Hindlimb muscle (tissue), 1 donor: ENCODE data around the gene ARHGAP19. TPM values are rescaled to one million over a fixed set of nuclear protein-coding genes. Genes with fewer than 3 reads are reported as not detected.
"Not testable (repeated sequence)": the region's sequence is repeated elsewhere in the genome, so short reads cannot be mapped to it uniquely, and the experiment has no call there.

Experiments used
- DNase-seq: peaks from one replicate; pipeline ENCODE4 v3.0.0-alpha.2; 2013
- polyA plus RNA-seq: library from polyadenylated mRNA; unstranded; fragments of 120-200 nt; gene quantifications from one replicate; pipeline ENCODE4 v1.2.1, GENCODE V29; 2013; ENCODE audit not compliant: insufficient read length

ARHGAP19 gene
- polyA plus RNA-seq, 1 donor = 11.5 TPM

DNA sequence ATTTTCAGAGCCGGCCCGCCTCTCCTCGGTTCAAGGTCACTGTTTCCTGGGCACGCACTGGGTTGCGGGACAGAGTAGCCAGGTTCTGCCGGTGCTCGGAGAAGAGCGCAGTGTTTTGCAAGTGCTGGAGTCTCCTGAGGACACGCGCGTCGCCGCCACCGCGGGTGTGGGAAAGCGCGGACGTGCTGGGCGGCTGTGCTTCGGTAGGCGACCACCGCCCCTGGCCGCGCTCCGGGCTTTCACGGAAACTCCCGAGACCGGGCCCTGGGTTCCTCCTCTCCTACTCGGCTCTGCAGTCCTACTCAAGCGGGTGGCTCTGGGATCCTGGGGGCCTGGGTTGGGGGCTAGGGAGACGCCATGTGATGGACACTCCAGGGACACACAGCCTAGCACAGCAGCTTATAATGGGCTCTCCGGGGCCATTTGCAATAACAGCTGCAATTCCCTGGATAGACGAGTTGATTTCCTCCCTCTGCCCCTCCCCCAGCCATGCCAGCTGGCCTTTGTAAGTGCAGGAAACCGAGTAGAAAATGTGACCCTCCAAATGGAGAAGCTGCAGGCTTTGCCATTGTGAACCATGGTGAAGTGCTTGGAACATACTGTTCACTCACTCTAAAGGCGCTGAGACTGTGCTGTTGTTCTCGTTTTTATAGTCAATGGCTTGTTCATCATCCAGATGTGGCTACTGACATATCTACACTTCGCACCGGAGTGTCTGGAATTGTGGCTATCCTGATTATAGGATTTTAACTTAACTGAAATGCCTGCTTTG, 28.8 kb upstream of the ARHGAP19 start:
- DNase-seq = no peak

DNA sequence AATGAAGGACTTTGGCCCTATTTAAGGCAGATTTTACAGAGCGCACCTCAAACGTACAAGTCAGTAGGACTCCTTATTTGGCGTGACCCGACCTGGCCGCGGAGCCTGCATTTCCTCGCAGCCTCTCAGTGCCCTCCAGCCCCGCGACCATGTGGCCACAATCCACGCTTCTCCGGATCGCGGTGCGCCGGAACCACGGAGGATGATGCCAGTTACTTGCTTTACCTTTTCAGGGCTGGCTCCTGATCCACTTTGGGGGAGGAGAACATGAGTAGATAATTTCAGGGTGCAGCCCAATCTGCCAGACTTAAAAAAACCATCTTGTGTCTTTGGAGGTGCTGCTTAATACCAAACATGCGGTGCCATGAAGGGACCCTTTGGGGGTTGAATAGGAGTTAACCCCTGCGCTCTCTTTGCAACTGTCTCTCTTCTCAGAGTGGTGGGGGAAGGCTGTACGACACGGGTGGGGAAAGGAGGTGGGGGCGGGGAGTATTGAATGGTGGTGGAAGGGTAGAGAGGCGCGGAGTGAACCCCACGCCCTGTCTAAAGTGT, 28.1 kb upstream of the ARHGAP19 start:
- DNase-seq = no peak

DNA sequence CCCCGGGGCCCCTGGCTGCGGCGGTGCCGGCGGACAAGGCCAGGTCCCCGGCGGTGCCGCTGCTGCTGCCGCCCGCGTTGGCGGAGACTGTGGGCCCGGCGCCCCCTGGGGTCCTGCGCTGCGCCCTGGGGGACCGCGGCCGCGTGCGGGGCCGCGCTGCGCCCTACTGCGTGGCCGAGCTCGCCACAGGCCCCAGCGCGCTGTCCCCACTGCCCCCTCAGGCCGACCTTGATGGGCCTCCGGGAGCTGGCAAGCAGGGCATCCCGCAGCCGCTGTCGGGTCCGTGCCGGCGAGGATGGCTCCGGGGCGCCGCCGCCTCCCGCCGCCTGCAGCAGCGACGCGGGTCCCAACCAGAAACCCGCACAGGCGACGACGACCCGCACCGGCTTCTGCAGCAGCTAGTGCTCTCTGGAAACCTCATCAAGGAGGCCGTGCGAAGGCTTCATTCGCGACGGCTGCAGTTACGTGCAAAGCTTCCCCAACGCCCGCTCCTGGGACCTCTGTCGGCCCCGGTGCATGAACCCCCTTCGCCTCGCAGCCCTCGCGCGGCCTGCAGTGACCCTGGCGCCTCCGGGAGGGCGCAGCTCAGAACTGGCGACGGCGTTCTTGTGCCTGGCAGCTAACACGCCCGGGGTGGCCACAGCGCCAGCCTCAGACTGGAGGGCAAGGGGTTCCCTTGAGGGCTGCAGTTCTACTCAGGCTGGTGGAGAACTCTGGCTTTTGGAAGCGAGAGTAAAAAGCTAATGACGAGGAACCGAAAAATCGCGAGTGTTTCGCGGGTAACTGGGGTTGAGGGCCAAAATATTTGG, 27.4 kb upstream of the ARHGAP19 start:
- no peak for DNase-seq

DNA sequence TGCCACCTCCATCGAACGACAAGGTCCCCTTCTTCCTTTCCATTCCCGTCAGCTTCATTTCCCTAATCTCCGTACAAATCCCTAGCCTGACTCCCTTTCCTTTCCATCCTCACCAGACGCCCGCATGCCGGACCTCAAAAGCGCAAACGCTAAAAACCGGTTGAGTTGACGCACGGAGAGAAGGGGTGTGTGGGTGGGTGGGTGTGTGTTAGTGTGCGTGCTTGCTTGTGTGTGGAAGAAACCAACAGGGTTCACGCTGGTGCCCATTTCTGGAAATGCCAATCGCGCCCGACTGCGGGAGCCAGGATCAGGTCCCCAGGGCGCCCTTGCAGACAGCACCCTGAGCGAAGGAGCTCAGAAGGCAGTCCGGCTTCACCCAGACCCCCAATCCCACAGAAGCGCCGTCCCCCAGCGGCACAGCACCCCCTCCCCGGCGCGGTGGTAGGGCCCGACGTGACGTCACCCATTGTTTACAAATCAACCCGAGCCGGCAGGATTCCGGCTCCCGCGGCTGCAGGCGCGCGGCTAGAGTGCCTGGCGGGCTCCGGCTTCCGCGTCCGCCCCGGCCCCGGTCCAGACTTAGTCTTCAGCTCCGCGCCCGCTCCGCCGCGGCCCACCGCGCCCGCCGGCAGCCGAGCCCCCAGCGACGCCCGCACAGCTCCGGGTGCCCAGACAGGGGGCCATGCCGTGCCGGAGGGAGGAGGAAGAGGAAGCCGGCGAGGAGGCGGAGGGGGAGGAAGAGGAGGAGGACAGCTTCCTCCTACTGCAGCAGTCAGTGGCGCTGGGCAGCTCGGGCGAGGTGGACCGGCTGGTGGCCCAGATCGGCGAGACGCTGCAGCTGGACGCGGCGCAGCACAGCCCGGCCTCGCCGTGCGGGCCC, 26.6 kb upstream of the ARHGAP19 start, which contains the start of gene FRAT1:
Gene FRAT1, plus strand, starts transcription at position 500 of the 880 bp plus-strand sequence. Its CDS starts 183 bp downstream, at position 683.
- peak; percentile 90 for DNase-seq

DNA sequence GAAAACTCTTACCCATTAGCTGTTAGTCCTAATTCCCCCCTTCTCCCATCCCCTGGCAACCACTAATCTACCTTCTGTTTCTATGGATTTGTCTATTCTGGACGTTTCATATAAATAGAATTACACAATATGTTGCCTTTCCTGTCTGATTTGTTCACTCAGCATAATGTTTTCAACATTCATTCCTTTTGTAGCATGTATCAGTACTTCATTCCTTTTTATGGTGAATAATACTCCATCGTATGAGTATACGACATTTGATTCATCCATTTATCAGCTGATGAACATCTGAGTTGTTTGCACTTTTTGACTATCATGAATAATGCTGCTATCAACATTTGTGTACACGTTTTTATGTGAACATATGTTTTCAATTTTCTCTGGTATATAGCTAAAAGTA, 22.2 kb upstream of the ARHGAP19 start:
- no peak for DNase-seq

DNA sequence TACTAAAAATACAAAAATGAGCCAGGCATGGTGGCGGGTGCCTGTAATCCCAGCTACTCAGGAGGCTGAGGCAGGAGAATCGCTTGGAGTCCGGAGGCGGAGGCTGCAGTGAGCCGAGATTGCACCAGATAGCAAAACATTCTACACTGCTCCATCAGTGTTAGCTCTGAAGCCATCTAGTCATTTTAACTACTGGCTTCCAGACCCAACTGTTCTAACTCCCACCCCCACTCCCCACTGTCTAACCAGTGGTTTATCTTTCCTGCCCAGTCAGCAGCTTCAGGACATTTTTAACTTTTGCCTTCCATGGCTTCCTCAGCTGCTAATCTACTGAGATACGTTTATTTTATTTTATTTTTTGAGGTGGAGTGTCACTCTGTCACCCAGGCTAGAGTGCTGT, 20.5 kb upstream of the ARHGAP19 start:
- no peak for DNase-seq

DNA sequence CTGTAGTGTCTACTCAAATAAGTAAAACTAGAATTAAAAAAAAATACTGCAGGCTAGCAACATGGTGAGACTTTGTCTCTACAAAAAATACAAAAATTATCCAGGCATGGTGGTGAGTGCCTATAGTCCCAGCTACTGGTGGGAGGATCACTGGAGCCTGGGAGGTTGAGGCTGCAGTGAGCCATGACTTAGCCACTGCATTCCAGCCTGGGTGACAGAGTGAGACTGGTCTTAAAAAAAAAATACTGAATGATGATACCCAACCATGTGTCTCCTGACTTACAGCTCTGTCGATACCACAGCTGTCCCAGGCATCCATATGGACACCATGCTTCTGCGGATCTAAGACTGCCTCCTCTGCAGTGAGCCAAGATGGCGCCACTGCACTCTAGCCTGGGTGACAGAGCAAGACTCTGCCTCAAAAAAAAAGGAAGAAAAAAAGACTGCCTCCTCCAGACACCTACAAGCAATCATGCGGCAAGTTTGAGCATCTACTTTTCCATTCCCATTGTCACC, 18.7 kb upstream of the ARHGAP19 start:
- DNase-seq = no peak

DNA sequence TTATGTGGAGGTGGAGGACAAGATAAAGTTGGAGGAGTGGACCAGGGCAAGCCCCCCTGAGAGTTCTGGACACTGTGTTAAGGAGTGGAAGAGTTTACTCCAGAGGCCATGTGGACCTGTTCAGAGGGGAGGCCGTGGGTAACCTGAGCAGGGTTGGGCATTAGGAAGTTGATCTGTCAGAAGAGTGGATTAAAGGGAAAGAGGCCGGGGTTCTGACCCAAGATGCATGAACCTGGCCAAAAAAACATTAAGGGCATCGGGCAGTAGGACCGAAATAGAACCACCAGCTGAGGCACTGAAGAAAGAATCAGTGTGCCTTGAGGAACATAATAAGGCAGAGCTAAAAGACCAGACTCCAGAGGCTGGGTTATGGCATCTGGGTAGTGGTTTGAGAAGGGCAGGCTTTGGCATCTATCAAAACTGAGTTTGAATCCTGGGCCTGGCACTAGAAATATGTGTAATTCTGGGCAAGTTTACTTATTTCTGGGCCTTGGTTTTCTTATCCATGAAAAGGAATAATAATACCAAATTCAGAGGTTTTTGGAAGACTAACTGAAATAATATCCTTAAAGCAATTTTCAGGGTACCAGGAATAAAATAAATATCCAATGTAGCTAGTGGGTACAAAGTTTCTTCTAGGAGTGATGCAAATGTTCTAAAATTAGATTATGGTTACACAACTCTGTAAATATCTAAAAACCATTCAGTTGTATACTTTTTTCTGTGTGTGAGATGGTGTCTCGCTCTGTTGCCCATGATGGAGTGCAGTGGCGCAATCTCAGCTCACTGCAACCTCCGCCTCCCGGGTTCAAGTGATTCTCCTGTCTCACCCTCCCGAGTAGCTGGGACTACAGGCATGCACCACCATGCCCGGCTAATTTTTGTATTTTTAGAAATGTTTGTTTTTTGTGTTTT, 15.7 kb upstream of the ARHGAP19 start:
- no peak for DNase-seq

DNA sequence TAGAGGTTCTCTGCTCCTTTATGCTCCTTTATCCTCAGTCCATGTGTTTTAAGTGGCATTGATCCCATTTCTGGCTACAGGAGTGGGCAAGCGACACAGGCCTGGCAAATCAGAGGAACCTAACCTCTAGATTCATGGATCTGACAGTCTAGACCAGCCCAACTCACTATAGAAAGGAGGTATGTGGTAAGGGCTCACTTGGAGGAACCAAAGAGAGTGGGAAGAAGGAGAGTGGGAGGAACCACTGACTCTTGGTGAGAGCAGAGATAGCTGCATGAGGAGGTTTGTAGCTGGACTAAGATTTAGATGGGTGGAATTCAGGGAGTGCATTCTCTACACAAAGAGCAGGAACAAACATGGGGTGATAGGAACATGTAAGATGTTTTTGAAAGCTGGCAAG, 15.0 kb upstream of the ARHGAP19 start:
- no peak for DNase-seq

DNA sequence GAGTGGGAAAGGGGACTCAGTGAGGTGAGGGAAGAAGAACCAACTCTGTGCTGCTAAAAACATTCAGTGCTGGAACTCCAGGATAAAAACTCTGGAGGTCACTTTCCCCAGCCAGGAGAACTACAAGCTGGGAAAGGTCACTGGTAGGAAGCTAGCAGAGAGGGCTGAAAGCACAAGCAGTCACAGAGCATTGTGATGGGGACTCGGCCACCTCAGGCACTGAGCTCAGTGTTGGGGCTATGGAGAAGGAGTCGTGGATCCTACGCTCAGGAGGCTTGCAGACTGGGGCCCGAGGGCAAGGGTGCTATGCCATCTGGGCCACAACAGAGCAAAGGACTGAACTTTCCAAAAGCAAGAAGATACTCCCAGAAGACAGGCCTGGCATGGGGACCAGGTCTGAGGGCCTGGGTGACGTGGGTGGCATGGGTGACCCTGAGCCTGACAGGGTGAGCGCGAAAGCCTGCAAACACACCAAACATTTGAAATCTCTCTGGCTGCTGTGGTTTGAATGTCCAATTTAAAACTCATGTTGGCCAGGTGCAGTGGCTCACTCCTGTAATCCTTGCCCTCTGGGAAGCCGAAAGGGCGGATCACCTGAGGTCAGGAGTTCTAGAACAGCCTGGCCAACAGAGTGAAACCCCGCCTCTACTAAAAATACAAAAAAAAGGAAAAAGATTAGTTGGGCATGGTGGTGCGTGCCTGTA, 9.8 kb upstream of the ARHGAP19 start:
- DNase-seq = no peak

DNA sequence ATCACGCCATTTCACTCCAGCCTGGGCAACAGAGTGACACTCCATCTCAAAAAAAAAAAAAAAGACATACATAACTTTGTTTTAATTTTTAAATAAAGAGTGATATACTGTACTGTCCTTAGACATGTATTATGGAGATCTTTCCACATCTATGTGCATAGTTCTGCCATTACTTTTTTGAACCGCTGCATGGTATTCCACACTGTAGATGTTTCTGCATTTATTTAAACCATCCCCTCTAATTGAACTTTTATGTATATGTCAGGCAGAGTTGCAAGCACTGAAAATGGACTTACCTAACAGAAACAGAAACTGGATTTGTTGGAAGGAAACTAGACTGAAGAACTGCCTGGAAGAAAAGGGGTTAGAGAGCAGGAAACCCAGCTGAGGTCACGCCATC, 8.5 kb upstream of the ARHGAP19 start:
- no peak for DNase-seq

DNA sequence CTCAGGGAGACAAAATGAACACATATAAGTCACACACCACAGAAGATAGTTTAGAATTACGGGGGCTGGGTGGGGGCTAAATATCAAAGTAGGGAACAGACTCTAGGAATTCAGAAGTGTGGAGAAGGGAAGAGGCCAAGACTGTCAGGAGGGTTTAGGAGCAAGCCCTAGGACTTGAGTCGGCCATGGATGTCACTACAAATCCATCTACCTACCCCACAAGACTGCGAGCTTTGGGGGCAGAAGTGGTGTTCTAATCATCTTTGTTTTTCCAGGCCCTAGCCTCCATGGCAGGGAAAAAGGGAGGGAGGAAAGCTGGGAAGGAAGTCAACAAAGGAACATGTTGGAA, 5.8 kb upstream of the ARHGAP19 start:
- no peak for DNase-seq

DNA sequence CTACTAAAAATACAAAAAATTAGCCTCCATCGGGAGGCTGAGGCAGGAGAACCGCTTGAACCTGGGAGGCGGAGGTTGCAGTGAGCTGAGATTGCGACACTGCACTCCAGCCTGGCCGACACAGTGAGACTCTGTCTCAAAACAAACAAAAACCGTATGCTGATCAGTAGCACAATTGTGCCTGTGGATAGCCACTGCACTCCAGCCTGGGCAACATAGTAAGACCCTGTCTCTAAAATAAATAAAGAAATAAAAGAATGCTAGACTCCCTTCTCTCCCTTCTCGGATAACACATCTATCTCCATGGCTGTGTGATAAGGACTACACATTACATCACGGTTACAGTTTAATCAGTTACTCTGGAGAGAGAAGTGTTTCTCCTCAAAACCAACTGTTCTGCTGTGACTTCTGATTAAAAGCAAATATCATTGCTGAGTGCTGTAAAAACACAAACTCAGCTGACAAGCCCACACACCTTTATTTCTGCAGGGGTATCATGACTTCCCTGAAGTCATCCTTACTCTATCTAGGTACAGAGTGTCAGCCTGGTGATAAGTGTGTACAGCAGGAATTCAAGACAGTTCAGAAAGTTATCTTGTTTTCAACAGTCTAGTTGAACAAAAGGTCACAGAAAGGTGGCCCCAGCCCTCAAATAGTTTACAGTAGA, 5.3 kb upstream of the ARHGAP19 start:
- DNase-seq = no peak

DNA sequence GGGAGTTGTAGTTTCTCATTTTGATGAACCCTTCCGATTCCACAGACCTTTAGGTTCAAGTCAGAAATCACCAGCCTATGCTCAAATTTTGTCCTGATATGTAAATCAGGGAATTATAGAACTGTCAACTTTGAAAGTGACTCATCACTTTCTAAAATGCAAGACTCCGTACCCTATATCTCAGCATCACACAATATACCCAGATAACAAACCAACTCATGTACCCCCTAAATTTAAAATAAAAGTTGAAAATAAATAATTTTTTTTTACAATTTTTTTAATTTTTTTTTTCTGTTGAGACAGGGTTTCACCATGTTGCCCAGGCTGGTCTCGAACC, 393 bp upstream of the ARHGAP19 start:
- no peak for DNase-seq

DNA sequence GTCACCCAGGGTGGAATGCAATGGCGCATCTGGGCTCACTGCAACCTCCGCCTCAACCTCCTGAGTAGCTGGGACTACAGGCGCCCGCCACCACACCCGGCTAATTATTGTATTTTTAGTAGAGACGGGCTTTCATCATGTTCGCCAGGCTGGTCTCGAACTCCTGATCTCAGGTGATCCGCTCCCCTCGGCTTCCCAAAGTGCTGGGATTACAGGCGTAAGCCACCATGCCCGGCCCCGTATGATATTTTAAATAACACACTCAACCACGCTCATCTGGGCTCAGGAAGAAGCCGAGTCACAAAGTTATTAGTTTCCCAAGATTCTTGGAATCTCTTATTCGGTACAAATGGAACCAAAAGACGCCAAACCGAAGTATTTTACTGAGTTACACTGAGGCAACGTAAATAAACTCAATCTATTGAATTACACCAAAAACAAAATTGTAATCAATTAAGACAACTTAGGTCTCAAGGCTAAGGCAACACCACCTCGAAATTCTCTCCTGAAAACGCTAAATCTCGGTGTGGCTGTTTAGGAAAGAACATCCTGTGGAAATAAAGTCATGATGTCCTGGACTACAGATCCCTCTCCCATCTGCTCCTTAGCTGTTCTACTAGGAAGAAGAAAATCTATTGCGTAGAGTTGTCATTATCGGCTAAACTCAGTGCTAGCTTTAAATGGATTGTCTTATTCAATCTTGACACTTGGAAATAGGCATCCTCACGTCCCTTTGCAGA, 910 bp downstream of the ARHGAP19 start:
- no peak for DNase-seq

DNA sequence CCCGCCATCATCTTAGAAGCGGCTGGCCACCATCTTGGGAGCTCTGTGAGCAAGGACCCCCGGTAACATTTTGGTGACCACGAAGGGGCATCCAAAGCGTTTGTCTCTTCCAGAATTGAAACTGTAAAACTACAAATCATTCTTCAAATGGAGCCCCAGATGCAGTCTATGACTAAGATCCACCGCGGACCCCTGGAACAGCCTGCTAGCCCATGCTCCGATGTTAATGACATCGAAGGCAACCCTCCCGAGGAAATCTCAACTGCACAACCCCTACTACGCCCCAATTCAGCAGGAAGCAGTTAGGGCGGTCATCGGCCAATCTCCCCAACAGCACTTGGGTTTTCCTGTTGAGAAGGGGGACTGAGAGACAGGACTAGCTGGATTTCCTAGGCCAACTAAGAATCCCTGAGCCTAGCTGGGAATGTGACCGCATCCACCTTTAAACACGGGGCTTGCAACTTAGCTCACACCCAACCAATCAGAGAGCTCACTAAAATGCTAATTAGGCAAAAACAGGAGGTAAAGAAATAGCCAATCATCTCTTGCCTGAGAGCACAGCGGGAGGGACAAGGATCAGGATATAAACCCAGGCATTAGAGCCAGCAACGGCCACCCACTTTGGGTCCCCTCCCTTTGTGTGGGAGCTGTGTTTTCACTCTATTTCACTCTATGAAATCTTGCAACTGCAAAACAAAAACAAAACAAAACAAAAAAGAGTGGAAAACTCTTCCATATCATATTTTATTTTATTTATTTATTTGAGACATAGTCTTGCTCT, 1.7 kb downstream of the ARHGAP19 start:
- DNase-seq = not testable (repeated sequence)

DNA sequence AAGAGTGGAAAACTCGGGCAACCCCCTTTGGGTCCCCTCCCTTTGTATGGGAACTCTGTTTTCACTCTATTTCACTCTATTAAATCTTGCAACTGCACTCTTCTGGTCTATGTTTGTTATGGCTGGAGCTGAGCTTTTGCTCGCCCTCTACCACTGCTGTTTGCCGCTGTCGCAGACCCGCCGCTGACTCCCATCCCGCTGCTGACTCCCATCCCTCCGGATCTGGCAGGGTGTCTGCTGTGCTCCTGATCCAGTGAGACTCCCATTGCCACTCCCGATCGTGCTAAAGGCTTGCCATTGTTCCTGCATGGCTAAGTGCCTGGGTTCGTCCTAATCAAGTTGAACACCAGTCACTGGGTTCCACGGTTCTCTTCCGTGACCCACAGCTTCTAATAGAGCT, 2.4 kb downstream of the ARHGAP19 start:
- not testable (repeated sequence) for DNase-seq

DNA sequence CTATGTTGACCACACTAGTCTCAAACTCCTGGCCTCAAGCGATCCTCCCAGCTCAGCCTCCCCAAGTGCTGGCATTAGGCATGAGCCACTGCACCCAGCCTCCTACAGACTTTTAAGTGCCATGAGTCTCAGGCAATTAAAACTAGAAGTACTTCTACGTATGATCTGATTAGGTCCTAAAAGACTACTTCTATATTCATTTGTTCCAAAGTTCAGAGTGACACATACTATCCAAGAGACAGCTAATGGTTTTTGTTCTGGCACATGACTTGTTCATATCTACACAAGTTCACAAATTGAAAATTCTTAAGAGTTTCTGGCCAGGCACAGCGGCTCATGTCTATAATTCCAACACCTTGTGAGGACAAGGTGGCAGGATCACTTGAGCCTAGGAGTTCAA, 11.7 kb downstream of the ARHGAP19 start:
- no peak for DNase-seq
